Uterus (tissue), 4 donors: ENCODE results near the gene NXPH4. TPM values are rescaled to one million over a fixed set of nuclear protein-coding genes. Genes with fewer than 3 reads are reported as not detected.

Experiments
- DNase-seq, 2 donors: peaks; one replicate each; pipeline ENCODE4 v3.0.0-alpha.2; 2019 to 2020
- H3K27ac ChIP-seq, 2 donors: fragments of 200-600 bp; sonication (generic); 1 replicate in 1 of 2; 2 replicates in 1 of 2; pipeline ENCODE4 v1.5.1; 2016 to 2018
- H3K27me3 ChIP-seq, 2 donors: fragments of 200-600 bp; sonication (generic); one replicate each; pipeline ENCODE4 v1.5.1; 2018 to 2019; ENCODE audit warnings: control low read depth in 1 of 2
- H3K36me3 ChIP-seq, 2 donors: fragments of 200-600 bp; sonication (generic); one replicate each; pipeline ENCODE4 v1.5.1; 2019; ENCODE audit warnings: control low read depth in 1 of 2
- H3K4me1 ChIP-seq, 2 donors: fragments of 200-600 bp; sonication (generic); one replicate each; pipeline ENCODE4 v1.5.1; 2018 to 2019; ENCODE audit warnings: control low read depth in 1 of 2
- H3K4me3 ChIP-seq, 2 donors: fragments of 200-600 bp; sonication (generic); 1 replicate in 1 of 2; 2 replicates in 1 of 2; pipeline ENCODE4 v1.5.1; 2018 to 2019; ENCODE audit warnings: mild to moderate bottlenecking in 1 of 2
- H3K9me3 ChIP-seq, 2 donors: fragments of 200-600 bp; sonication (generic); one replicate each; pipeline ENCODE4 v1.5.1; 2019; ENCODE audit warnings: control low read depth in 1 of 2
- POLR2A ChIP-seq, 2 donors: fragments of 450-650 bp; IDR thresholded peaks; one replicate each; pipeline ENCODE4 v1.6.1; 2016; ENCODE audit warnings: antibody characterized with exemption in 2 of 2, mild to moderate bottlenecking in 1 of 2, moderate library complexity in 1 of 2
- intact Hi-C: fragments of 100-400 bp; cut with DNase I; formaldehyde crosslinking; loops from one replicate; pipeline ENCODE4 v1.15.1; 2023; ENCODE audit warnings: low total_unique reads
- total RNA-seq, 4 donors: library from RNA; depleted of rRNA in 3 of 4; stranded (reverse); fragments of >200 nt in 3 of 4; gene quantifications; one replicate each; pipeline versions ENCODE4 v1.1.0 to v1.2.4, GENCODE V29; 2014 to 2023
- TF ChIP-seq, protein P1 (sequence below), 4 experiments: fragments of 200-600 bp in 2 of 4; fragments of 450-650 bp in 2 of 4; sonication (generic) in 2 of 4; IDR thresholded peaks; one replicate each; pipeline ENCODE4 v1.5.1; 2016 to 2019; ENCODE audit warnings: antibody characterized with exemption in 4 of 4, mild to moderate bottlenecking in 2 of 4, moderate library complexity in 1 of 4
- donor health status: DM: yes; HTN: yes; CAD: no.

Gene NXPH4
- total RNA-seq, 4 donors from 2014 or later, result 6.3 TPM; not detected in 3

DNA sequence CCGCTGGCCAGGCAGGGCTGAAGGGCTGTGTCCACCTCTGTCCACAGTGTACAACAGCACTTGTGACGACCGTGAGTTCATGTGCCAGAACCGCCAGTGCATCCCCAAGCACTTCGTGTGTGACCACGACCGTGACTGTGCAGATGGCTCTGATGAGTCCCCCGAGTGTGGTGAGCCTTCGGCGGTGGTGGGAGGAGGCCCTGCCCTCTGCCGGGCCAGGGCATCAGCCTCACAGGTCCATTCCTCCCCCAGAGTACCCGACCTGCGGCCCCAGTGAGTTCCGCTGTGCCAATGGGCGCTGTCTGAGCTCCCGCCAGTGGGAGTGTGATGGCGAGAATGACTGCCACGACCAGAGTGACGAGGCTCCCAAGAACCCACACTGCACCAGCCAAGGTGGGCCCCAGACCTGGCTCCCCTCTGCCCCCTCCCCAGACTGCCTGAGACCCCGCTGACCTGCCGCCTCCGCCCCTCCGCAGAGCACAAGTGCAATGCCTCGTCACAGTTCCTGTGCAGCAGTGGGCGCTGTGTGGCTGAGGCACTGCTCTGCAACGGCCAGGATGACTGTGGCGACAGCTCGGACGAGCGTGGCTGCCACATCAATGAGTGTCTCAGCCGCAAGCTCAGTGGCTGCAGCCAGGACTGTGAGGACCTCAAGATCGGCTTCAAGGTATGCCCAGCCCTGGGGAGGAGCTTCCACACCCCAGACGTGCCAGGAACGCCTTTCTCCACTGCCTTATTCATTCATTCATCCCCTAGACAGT is 20.8 kb upstream of the NXPH4 start:
- Histone ChIP-seq H3K36me3 (no peaks in the 10 kb centered on the region), H3K9me3 (no peaks in the 10 kb centered on the region)

DNA sequence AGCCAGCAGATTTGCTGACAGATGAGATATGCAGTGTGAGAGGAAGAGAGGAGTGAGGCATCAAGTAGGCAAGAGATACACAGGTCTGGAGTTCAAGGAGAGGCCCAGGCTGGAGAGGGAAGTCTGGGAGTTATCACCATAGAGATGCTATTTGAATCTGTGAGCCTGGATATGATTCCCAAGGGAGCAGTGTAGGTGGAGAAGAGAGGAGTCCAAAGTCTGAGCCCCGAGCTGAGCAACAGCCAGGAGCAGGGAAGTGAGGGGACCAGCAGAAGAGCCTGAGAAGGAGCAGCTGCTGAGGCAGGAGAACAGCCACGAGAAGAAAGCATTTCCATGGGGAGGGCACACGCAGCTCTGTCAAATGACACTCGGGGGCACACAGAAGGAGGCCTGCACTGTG is 20.2 kb upstream of the NXPH4 start:
- DNase-seq, result no peak
- intact Hi-C loops, result no loop called here
- H3K36me3 ChIP-seq, result no peaks in the 10 kb centered on the region
- no peaks in the 10 kb centered on the region for H3K4me1 ChIP-seq
- H3K9me3 ChIP-seq, result no peaks in the 10 kb centered on the region
- H3K4me3 ChIP-seq, result no peak overlapping the region
- TF ChIP-seq, protein P1, sequence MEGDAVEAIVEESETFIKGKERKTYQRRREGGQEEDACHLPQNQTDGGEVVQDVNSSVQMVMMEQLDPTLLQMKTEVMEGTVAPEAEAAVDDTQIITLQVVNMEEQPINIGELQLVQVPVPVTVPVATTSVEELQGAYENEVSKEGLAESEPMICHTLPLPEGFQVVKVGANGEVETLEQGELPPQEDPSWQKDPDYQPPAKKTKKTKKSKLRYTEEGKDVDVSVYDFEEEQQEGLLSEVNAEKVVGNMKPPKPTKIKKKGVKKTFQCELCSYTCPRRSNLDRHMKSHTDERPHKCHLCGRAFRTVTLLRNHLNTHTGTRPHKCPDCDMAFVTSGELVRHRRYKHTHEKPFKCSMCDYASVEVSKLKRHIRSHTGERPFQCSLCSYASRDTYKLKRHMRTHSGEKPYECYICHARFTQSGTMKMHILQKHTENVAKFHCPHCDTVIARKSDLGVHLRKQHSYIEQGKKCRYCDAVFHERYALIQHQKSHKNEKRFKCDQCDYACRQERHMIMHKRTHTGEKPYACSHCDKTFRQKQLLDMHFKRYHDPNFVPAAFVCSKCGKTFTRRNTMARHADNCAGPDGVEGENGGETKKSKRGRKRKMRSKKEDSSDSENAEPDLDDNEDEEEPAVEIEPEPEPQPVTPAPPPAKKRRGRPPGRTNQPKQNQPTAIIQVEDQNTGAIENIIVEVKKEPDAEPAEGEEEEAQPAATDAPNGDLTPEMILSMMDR (IDR thresholded peaks at IDR 0.05), result no peak
- no peak for TF ChIP-seq POLR2A (IDR thresholded peaks at IDR 0.05)
- no peak overlapping the region for H3K27ac ChIP-seq
- no peaks in the 10 kb centered on the region for H3K27me3 ChIP-seq

More for the DNA sequence above, 20.8 kb upstream of the NXPH4 start:
- Histone ChIP-seq H3K4me1 (no peaks in the 10 kb centered on the region), H3K27me3 (no peaks in the 10 kb centered on the region), H3K4me3 (no peak overlapping the region), H3K27ac (no peak overlapping the region)
- DNase-seq, result no peak
- TF ChIP-seq, protein P1 (IDR thresholded peaks at IDR 0.05), result no peak
- no peak for TF ChIP-seq POLR2A (IDR thresholded peaks at IDR 0.05)
- intact Hi-C loops, result no loop called here

DNA sequence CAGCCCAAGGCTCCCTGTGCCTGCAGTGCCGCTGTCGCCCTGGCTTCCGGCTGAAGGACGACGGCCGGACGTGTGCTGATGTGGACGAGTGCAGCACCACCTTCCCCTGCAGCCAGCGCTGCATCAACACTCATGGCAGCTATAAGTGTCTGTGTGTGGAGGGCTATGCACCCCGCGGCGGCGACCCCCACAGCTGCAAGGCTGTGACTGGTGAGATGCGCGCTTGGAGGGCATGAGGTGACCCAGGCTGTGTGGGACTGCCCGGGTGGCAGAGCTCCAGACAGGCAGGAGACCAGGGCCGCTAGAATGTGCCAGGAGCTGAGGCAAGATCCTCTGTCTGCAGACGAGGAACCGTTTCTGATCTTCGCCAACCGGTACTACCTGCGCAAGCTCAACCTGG is 19.6 kb upstream of the NXPH4 start:
- intact Hi-C loops, result no loop called here
- Histone ChIP-seq H3K36me3 (no peaks in the 10 kb centered on the region), H3K4me1 (no peaks in the 10 kb centered on the region), H3K9me3 (no peaks in the 10 kb centered on the region), H3K27me3 (no peaks in the 10 kb centered on the region), H3K4me3 (no peak overlapping the region), H3K27ac (no peak overlapping the region)
- DNase-seq, result no peak
- TF ChIP-seq, protein P1 (IDR thresholded peaks at IDR 0.05), result no peak
- TF ChIP-seq POLR2A (IDR thresholded peaks at IDR 0.05), result no peak

DNA sequence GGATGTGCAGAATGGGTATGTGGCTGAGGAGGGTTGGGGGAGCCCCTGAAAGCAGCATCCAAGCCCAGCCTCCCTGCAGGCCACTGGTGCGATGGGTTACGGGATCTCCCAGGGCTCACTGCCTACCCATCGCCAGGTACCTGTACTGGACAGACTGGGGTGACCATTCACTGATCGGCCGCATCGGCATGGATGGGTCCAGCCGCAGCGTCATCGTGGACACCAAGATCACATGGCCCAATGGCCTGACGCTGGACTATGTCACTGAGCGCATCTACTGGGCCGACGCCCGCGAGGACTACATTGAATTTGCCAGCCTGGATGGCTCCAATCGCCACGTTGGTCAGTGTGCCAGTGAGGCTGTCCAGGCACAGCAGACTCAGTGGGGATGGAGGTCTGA is 18.3 kb upstream of the NXPH4 start:
- Histone ChIP-seq H3K4me3 (no peak overlapping the region), H3K9me3 (no peaks in the 10 kb centered on the region), H3K36me3 (no peaks in the 10 kb centered on the region), H3K4me1 (no peaks in the 10 kb centered on the region), H3K27me3 (no peaks in the 10 kb centered on the region), H3K27ac (no peak overlapping the region)
- DNase-seq, result no peak
- TF ChIP-seq, protein P1 (IDR thresholded peaks at IDR 0.05), result no peak
- TF ChIP-seq POLR2A (IDR thresholded peaks at IDR 0.05), result no peak
- intact Hi-C loops, result no loop called here

DNA sequence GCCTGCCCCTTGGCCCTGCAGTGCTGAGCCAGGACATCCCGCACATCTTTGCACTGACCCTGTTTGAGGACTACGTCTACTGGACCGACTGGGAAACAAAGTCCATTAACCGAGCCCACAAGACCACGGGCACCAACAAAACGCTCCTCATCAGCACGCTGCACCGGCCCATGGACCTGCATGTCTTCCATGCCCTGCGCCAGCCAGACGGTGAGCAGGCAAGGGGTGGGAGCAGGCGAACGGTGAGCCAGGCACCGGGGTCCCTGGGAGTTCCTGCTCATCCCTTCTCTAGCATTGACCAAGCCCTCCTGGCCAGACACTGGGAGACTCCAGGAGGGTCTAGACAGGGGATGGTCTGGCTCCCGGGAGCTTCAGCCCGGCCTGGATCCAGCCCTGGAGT is 17.4 kb upstream of the NXPH4 start:
- TF ChIP-seq POLR2A (IDR thresholded peaks at IDR 0.05), result no peak
- TF ChIP-seq, protein P1 (IDR thresholded peaks at IDR 0.05), result no peak
- no peaks in the 10 kb centered on the region for H3K36me3 ChIP-seq

More for the DNA sequence above, 17.4 kb upstream of the NXPH4 start:
- no peak for DNase-seq
- H3K27me3 ChIP-seq, result no peaks in the 10 kb centered on the region
- no peak overlapping the region for H3K27ac ChIP-seq
- intact Hi-C loops, result no loop called here
- H3K9me3 ChIP-seq, result no peaks in the 10 kb centered on the region
- no peaks in the 10 kb centered on the region for H3K4me1 ChIP-seq
- H3K4me3 ChIP-seq, result no peak overlapping the region
